Adrenal gland (tissue), 5 donors: ENCODE results near the gene GGTA1.

Experiments used
- CTCF ChIP-seq, 6 experiments: fragments of 450-650 bp in 4 of 6; fragments of 200-600 bp in 2 of 6; sonication (generic) in 1 of 6; IDR thresholded peaks; 1 replicate in 5 of 6; 2 replicates in 1 of 6; pipeline versions ENCODE4 v1.5.1 to v1.8.0; 2016 to 2021; ENCODE audit warnings: antibody characterized with exemption in 6 of 6, mild to moderate bottlenecking in 2 of 6, moderate library complexity in 1 of 6
- POLR2A ChIP-seq, 2 donors: fragments of 450-650 bp; IDR thresholded peaks; one replicate each; pipeline ENCODE4 v1.6.1; 2017; ENCODE audit warnings: antibody characterized with exemption in 2 of 2, mild to moderate bottlenecking in 2 of 2, moderate library complexity in 1 of 2
- donor health status: DM: no; HTN: no; CAD: no.

DNA sequence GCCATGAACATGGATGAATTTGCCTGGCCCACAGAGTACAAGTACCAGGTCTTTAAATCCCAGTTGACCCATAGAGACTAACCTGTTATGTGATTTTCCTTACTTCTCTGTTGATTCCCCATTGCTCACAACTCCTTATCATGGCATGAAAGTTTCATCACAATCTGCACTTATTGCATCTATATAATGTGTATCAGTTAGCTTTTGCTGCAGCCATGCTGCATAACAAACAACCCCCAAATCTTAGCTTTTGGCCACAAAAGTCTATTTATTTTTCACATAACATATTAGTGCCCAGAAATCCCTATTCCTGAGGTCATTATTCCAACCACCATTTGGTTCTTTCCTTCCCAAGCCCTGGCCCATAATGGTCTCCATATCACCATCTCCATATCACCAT, 3.7 kb downstream of the GGTA1 start:
- TF ChIP-seq CTCF (IDR thresholded peaks at IDR 0.05) (no peak), POLR2A (IDR thresholded peaks at IDR 0.05) (no peak)
